Activated CD4-positive, alpha-beta T cell treated with anti-CD3 and anti-CD28 coated beads for 36 hours (primary cell): ENCODE data around the gene AGFG1. TPM values are rescaled to one million over a fixed set of nuclear protein-coding genes. Genes with fewer than 3 reads are reported as not detected.
A peak's percentile ranks its signal among the peaks of the same experiment; 100 is the strongest.

Experiments
- ATAC-seq: fragments of 200-7000 bp; cut with Tn5 transposase; one replicate; pipeline ENCODE4 v1.10.0; 2021; ENCODE audit warnings: mild to moderate bottlenecking, moderate library complexity
- CTCF ChIA-PET: fragments of 350-600 bp; sonication (Branson Sonifier 250); formaldehyde crosslinking; loops from one replicate; lab custom pipeline; 2021; ENCODE audit warnings: antibody characterized with exemption; lab: Charles Lee
- POLR2A ChIA-PET: fragments of 350-600 bp; sonication (Branson Sonifier 250); formaldehyde crosslinking; loops from one replicate; lab custom pipeline; 2021; ENCODE audit warnings: antibody characterized with exemption, inconsistent platforms; lab: Charles Lee
- DNase-seq: peaks from one replicate; pipeline ENCODE4 v3.0.0-alpha.2; 2020
- H3K27ac Mint-ChIP-seq: one replicate; pipeline ENCODE4 v1.8.0; 2021; ENCODE audit warnings: mixed read lengths
- H3K27me3 Mint-ChIP-seq: one replicate; pipeline ENCODE4 v1.8.0; 2021; ENCODE audit warnings: mixed read lengths
- H3K36me3 Mint-ChIP-seq: one replicate; pipeline ENCODE4 v1.8.0; 2021; ENCODE audit warnings: low read depth, mixed read lengths
- H3K4me1 Mint-ChIP-seq: one replicate; pipeline ENCODE4 v1.8.0; 2021; ENCODE audit warnings: mixed read lengths
- H3K4me3 Mint-ChIP-seq: one replicate; pipeline ENCODE4 v1.8.0; 2021; ENCODE audit warnings: mild to moderate bottlenecking, moderate library complexity, mixed read lengths
- H3K9me3 Mint-ChIP-seq: one replicate; pipeline ENCODE4 v1.8.0; 2021; ENCODE audit warnings: low read depth, mixed read lengths
- intact Hi-C, 2 experiments: fragments of 100-400 bp; cut with DNase I in 1 of 2; cut with micrococcal nuclease in 1 of 2; formaldehyde crosslinking; loops; one replicate each; pipeline versions ENCODE4 v1.14.2 to v1.15.1; 2022 to 2024; cut with DNase I, micrococcal nuclease
- total RNA-seq, 2 experiments: library from RNA; stranded (reverse); gene quantifications; one replicate each; pipeline ENCODE4 v1.2.3, GENCODE V29; 2021

Gene AGFG1
- total RNA-seq, 2 experiments from 2014 or later: 158 to 214 TPM

DNA sequence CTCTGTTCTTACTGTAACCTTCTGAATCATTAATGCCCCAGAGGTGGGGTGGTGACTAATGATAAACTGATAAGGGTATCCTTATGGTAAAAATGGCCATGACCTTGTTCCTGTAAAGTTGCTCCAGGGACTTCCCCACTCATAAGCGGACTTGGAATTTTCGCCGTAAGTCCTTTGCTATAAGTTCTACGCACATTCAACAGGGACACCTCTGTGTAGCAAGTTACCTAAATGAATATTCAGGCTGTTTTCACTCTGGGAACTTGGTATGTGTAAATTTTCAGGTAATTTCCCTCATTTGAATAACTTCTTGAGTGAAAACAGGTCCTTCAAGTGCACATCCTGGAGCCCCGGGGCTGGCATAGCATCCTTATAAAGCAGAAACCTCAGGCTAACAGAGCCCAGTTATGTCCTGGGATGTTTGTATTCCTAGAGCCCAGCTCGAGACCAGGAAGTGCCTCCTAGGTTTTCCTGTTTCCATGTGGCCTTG lies 9.4 kb upstream of the AGFG1 start:
- CTCF ChIA-PET: interaction anchor here (1.0 to 1.4 kb wide), 4 partner anchors 9 to 57 kb away, joined by 3 to 9 read pairs (median 4); partner anchors contain the start of gene AGFG1
- Mint-ChIP-seq H3K36me3 (peaks cover 1% of the 10 kb centered on the region), H3K4me1 (peaks cover 92% of the 10 kb centered on the region), H3K27ac (peak overlapping the region; percentile 95), H3K4me3 (peak overlapping the region; percentile 61), H3K9me3 (no peaks in the 10 kb centered on the region), H3K27me3 (no peaks in the 10 kb centered on the region)
- ATAC-seq: peak; percentile 43
- intact Hi-C loops: loop anchor here (1.0 to 5.0 kb wide), 6 partner anchors 51 to 625 kb away; partner anchors contain the start of genes MFF (in 1 of the 2) and RHBDD1 (in 1 of the 2)
- peak; percentile 74 for DNase-seq
- POLR2A ChIA-PET: interaction anchor here (1.6 kb wide), 1 partner anchor 11 kb away, joined by 7 read pairs; no protein-coding TSS in a partner anchor

DNA sequence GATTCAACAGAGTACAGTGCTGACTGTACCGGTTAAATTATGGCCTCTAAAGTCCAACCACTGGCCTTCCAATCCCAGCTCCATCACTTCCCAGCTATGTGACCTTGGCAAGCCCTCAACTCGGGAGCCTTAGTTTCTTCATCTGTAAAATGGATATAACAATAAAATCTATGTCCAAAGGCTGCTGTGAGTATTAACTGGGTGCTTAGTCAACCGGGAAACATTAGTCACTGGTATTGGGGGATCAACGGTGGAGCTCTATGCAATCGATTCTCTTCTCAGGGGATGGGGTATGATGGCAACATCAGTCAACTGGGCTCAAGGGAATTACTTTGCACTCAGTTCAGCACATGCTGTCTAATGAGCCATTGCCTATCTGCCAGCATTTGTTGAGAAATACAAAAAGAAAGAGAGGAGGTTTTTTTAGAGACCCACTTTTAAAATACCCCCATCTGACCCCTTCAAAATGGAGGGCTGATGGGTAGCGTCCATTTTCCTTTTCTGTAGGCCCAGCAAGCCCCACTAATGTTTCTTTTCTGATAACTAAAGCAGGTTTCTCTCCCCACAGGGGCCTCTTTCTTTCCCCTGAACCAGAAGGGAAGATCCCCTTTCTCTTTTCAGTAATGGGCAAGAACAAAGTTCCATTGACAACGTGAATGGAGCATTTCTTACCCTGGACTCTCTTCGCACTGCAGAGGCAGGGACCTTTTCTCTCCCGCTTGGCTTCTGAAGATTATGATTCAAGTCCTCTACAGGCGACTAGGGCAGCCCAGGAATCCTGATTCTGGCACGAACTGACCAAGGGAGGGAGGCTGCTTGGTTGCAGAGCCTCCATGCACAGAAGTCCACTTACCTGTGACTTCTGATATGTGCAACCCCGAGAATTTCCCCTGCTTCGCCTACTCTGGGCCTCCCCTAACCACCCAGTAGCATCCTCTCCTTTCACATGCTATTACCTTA lies 8.7 kb upstream of the AGFG1 start:
- Mint-ChIP-seq H3K27ac (peak overlapping the region; percentile 95), H3K36me3 (peaks cover 1% of the 10 kb centered on the region), H3K27me3 (no peaks in the 10 kb centered on the region), H3K4me3 (peak overlapping the region; percentile 61), H3K9me3 (no peaks in the 10 kb centered on the region), H3K4me1 (peaks cover 94% of the 10 kb centered on the region)
- ATAC-seq (peak; percentile 19), DNase-seq (peak; percentile 51)
- ChIA-PET CTCF (interaction anchor here (1.0 to 2.7 kb wide), 7 partner anchors 8 to 58 kb away, joined by 3 to 24 read pairs (median 8); partner anchors contain the start of gene AGFG1), POLR2A (interaction anchor here (1.3 to 1.6 kb wide), 2 partner anchors 10 to 54 kb away, joined by 4 to 7 read pairs; no protein-coding TSS in a partner anchor)
- intact Hi-C loops: loop anchor here (1.0 to 5.0 kb wide), 8 partner anchors 9 to 626 kb away; partner anchors contain the start of genes MFF (in 2 of the 2), AGFG1 (in 1 of the 2) and RHBDD1 (in 1 of the 2)

DNA sequence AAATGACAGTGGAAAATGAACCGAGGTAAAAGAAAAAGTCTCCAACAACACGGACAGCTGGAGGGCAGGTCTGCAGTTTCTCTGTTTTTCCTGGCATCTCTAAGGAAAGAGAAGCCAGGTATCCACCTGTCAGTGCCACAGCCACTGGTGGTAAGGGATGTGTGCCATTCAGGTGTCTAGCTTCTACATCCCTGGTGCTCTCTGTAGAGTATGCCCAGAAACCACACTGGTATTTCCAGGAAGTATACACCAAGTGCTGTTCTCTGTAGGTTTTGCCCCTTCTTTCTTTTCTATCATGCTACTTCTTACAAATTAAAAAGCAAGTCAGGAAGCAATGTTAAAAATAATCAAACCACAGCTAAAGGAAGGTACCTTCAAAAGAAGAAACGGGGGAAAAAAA lies 7.6 kb upstream of the AGFG1 start:
- ChIA-PET CTCF (interaction anchor here (0.9 to 2.7 kb wide), 7 partner anchors 10 to 56 kb away, joined by 3 to 24 read pairs (median 6); no protein-coding TSS in a partner anchor), POLR2A (interaction anchor here (0.7 to 1.4 kb wide), 5 partner anchors 18 to 90 kb away, joined by 3 to 9 read pairs (median 4); no protein-coding TSS in a partner anchor)
- intact Hi-C loops: loop anchor here (1.0 to 5.0 kb wide), 4 partner anchors 8 to 627 kb away; partner anchors contain the start of genes AGFG1 (in 1 of the 2), MFF (in 1 of the 2) and RHBDD1 (in 1 of the 2)
- Mint-ChIP-seq H3K4me3 (peak overlapping the region; percentile 61), H3K36me3 (peaks cover 1% of the 10 kb centered on the region), H3K27me3 (no peaks in the 10 kb centered on the region), H3K4me1 (peaks cover 88% of the 10 kb centered on the region), H3K27ac (peak overlapping the region; percentile 95), H3K9me3 (no peaks in the 10 kb centered on the region)
- DNase-seq (peak; percentile 30), ATAC-seq (no peak)

DNA sequence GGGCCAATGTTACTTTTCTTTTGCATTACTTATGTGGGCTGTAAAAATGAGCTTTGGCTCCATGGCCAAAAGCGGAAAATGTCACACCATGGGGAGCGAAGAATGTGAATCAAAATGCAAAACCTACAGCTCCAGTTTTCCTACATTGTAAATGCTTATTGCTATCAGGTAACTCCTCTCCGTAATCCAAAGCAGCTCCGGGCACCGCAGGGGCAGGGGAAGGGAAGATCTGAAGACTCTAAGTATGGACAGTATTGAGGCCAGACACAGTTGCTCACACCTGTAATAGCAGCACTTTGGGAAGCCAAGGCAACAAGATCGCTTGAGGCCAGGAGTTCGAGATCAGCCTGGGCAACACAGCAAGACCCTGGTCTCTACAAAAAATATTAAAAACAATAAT lies 7.1 kb upstream of the AGFG1 start:
- DNase-seq (peak; percentile 25), ATAC-seq (no peak)
- H3K4me1 Mint-ChIP-seq: peaks cover 83% of the 10 kb centered on the region
- ChIA-PET CTCF (interaction anchor here (0.9 to 2.7 kb wide), 7 partner anchors 9 to 56 kb away, joined by 3 to 24 read pairs (median 6); no protein-coding TSS in a partner anchor), POLR2A (interaction anchor here (0.6 to 1.4 kb wide), 7 partner anchors 15 to 90 kb away, joined by 3 to 9 read pairs (median 4); no protein-coding TSS in a partner anchor)
- no peaks in the 10 kb centered on the region for H3K27me3 Mint-ChIP-seq
- intact Hi-C loops: loop anchor here (1.0 to 5.0 kb wide), 4 partner anchors 7 to 628 kb away; partner anchors contain the start of genes AGFG1 (in 1 of the 2), MFF (in 1 of the 2) and RHBDD1 (in 1 of the 2)
- H3K27ac Mint-ChIP-seq: peak overlapping the region; percentile 95
- peak overlapping the region; percentile 61 for H3K4me3 Mint-ChIP-seq
- H3K36me3 Mint-ChIP-seq: peaks cover 1% of the 10 kb centered on the region
- H3K9me3 Mint-ChIP-seq: no peaks in the 10 kb centered on the region

DNA sequence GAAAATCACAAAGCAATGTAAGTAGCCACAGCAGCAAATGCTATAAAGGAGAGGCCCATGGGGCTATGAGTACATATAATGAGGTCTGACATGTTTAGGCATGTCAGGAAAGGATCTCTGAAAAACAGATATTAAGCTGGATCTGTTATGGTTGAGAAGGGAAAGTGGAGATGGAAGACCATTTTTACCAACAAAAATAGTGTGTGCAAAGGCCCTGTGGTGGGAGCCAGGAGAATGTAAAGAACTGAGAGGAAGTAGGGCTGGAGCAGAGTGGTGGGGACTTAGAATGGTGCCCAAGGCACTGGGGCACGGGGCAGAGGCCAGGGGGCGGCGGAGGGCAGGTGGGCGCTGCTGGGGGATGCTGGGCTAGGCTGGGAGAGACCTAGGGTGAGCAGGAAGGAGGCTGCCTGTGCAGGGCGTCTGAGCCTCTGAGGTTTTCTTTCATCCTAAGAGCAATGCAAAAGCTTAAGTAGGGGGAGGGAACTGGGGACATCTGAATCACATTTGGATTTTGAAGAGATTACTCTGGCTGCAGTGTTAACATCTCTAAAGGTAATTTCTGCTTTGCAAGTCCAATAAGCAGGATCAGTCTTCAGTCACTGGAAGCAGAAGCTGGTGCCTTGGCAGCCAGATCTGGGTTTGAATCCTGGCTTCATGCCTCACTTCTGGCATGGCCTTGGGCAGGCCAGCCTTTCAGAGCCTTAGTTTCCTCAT lies 4.9 kb upstream of the AGFG1 start:
- CTCF ChIA-PET: interaction anchor here (0.6 to 1.2 kb wide), 3 partner anchors 20 to 191 kb away, joined by 3 to 4 read pairs (median 3); no protein-coding TSS in a partner anchor
- H3K4me1 Mint-ChIP-seq: peaks cover 71% of the 10 kb centered on the region
- intact Hi-C loops: no loop called here
- H3K27me3 Mint-ChIP-seq: no peaks in the 10 kb centered on the region
- peak; percentile 19 for DNase-seq
- H3K36me3 Mint-ChIP-seq: peaks cover 1% of the 10 kb centered on the region
- no peak for ATAC-seq
- peak overlapping the region; percentile 82 for H3K27ac Mint-ChIP-seq
- no peak overlapping the region for H3K4me3 Mint-ChIP-seq
- POLR2A ChIA-PET: no interaction called here
- H3K9me3 Mint-ChIP-seq: no peaks in the 10 kb centered on the region

DNA sequence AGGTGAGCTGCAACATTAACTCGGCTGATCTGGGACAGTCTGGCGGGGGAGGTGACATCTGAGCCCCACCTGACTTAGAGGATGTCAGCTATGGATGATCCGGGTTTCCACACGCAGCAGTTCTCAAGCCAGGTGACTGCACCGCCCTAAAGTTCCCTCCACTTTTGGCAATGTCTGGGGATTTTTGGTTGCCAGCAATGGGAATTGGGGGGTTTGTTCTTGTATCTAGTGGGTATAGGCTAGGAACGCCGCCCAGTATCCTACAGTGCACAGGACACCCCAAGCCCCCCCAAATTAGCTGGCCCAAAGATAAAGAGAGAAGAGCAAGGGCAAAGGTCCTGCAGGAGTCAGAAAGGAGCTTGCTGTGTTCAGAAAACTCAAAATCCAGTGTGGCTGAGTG lies 544 bp upstream of the AGFG1 start:
- ATAC-seq (no peak), DNase-seq (no peak)
- Mint-ChIP-seq H3K9me3 (no peaks in the 10 kb centered on the region), H3K4me3 (peak overlapping the region; percentile 55), H3K36me3 (peaks cover 10% of the 10 kb centered on the region), H3K27ac (peak overlapping the region; percentile 82), H3K4me1 (peaks cover 52% of the 10 kb centered on the region), H3K27me3 (no peaks in the 10 kb centered on the region)
- ChIA-PET CTCF (interaction anchor here (0.7 to 1.5 kb wide), 9 partner anchors 8 to 74 kb away, joined by 3 to 9 read pairs (median 4); no protein-coding TSS in a partner anchor), POLR2A (no interaction called here)
- intact Hi-C loops: no loop called here

DNA sequence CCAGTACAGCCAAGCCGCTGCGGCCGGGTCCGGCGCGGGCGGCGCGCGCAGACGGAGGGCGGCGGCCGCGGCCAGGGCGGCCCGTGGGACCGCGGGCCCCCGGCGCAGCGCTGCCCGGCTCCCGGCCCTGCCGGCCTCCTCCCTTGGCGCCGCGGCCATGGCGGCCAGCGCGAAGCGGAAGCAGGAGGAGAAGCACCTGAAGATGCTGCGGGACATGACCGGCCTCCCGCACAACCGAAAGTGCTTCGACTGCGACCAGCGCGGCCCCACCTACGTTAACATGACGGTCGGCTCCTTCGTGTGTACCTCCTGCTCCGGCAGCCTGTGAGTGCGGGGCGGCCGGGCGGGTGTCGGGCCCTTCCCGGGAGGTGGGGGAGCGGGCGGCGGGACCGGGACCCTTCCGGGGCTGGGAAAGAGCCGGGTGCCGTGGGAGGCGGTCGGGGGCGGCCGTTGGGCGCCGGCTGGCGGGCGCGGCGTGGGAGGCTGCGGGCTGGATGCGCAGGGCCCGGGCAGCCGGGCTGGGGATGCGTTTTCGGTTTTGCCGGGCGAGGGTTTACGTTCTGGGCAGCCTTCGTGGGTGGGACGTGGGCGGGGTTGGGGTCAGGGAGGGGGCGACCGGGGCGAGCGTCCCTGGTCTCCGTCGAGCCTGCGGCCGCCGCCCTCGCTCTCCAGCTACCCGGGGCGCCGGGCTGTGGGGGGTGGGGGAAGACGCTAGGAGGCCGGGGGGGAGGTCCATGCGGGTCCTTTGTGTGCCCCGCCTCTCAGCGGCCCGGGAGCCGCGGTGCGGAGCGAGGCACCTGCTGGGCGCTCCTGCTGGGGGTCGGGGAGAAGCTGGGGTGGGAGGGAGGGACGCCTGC lies 537 bp downstream of the AGFG1 start:
- intact Hi-C loops: loop anchor here (1.0 to 2.0 kb wide), 5 partner anchors 8 to 294 kb away; no protein-coding TSS in a partner anchor
- CTCF ChIA-PET: interaction anchor here (0.7 to 3.4 kb wide), 12 partner anchors 8 to 94 kb away, joined by 3 to 24 read pairs (median 4); partner anchors contain the start of gene TM4SF20
- H3K9me3 Mint-ChIP-seq: no peaks in the 10 kb centered on the region
- H3K4me3 Mint-ChIP-seq: peak overlapping the region; percentile 94
- peak overlapping the region; percentile 37 for H3K27ac Mint-ChIP-seq
- POLR2A ChIA-PET: interaction anchor here (1.8 kb wide), 1 partner anchor 9 kb away, joined by 7 read pairs; no protein-coding TSS in a partner anchor
- H3K27me3 Mint-ChIP-seq: no peaks in the 10 kb centered on the region
- H3K4me1 Mint-ChIP-seq: peaks cover 47% of the 10 kb centered on the region
- ATAC-seq: peak; percentile 67
- H3K36me3 Mint-ChIP-seq: peaks cover 10% of the 10 kb centered on the region
- DNase-seq: peak; percentile 72

DNA sequence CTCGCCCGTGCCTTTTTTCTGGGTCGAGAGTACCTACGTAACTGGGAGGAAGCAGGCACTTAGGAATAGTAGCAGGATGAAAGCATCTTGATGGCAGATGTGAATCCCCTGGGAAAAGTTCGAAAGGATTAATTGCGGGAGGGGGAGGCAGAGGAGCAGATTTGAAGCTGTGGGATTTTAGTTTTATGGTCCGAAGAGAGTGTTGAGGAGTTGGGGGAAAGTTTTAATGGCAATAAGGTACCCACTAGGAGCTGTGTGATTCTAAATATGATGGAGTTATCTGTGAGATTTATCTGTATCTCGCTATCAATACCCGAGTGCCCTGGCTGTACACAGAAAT lies 1.1 kb downstream of the AGFG1 start:
- intact Hi-C loops: loop anchor here (2.0 kb wide), 3 partner anchors 16 to 294 kb away; no protein-coding TSS in a partner anchor
- POLR2A ChIA-PET: interaction anchor here (1.8 kb wide), 1 partner anchor 10 kb away, joined by 7 read pairs; no protein-coding TSS in a partner anchor
- Mint-ChIP-seq H3K9me3 (no peaks in the 10 kb centered on the region), H3K27me3 (no peaks in the 10 kb centered on the region), H3K27ac (peak overlapping the region; percentile 87), H3K4me3 (peak overlapping the region; percentile 94), H3K4me1 (peaks cover 44% of the 10 kb centered on the region), H3K36me3 (peaks cover 10% of the 10 kb centered on the region)
- ATAC-seq (no peak), DNase-seq (no peak)
- CTCF ChIA-PET: interaction anchor here (0.7 to 3.4 kb wide), 12 partner anchors 9 to 293 kb away, joined by 3 to 24 read pairs (median 4); partner anchors contain the start of gene TM4SF20

DNA sequence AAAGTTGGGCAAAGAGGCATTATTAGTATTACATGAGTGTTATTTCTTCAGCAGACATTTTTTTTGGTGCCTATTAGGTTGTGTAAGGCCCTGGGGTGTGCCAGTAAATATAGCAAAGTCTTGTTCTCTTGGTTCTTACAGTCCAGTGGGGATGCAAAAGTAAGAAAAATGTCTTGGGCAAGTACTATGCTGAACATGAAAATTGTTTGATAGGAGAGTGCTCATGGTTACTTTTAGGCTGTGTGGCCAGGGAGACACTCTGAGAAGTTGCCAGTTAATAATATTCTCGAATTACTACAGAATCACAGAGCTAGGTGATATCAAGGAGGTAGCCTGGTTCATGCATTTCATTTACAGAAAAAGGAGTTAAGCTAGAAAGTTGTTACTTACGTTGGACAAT lies 1.9 kb downstream of the AGFG1 start:
- DNase-seq (no peak), ATAC-seq (no peak)
- CTCF ChIA-PET: interaction anchor here (0.6 to 3.4 kb wide), 12 partner anchors 8 to 292 kb away, joined by 3 to 24 read pairs (median 4); no protein-coding TSS in a partner anchor
- peaks cover 13% of the 10 kb centered on the region for H3K36me3 Mint-ChIP-seq
- peaks cover 45% of the 10 kb centered on the region for H3K4me1 Mint-ChIP-seq
- H3K27me3 Mint-ChIP-seq: no peaks in the 10 kb centered on the region
- H3K27ac Mint-ChIP-seq: peak overlapping the region; percentile 21
- POLR2A ChIA-PET: interaction anchor here (1.8 kb wide), 1 partner anchor 10 kb away, joined by 7 read pairs; no protein-coding TSS in a partner anchor
- H3K4me3 Mint-ChIP-seq: peak overlapping the region; percentile 94
- H3K9me3 Mint-ChIP-seq: no peaks in the 10 kb centered on the region
- intact Hi-C loops: loop anchor here (2.0 kb wide), 3 partner anchors 15 to 293 kb away; no protein-coding TSS in a partner anchor
